ENCODE results near the gene RFPL2. TPM values are rescaled to one million over a fixed set of nuclear protein-coding genes. Genes with fewer than 3 reads are reported as not detected.
A peak's percentile ranks its signal among the peaks of the same experiment; 100 is the strongest.

RFPL2 gene
- polyA plus RNA-seq, 1 donor = 0.21 TPM

GRCh38 chr22:32206774-32207758, 2.2 kb upstream of the RFPL2 start:
- H3K4me3 ChIP-seq (ENCODE audit: low read length) = no peak overlapping the region
- WGBS (ENCODE audit: insufficient coverage, low lambda C conversion rate) = no CpG with 5 or more reads among the region's 22 CpGs

GRCh38 chr22:32205974-32206773, 1.3 kb upstream of the RFPL2 start:
- peaks cover 16% of the 10 kb centered on the region for H3K27me3 ChIP-seq (ENCODE audit: control insufficient read depth, insufficient read depth, low read length)
- peaks cover 6% of the 10 kb centered on the region for H3K4me1 ChIP-seq (ENCODE audit: control insufficient read depth, insufficient read depth, low read length)
- DNase-seq = no peak
- no peaks in the 10 kb centered on the region for H3K36me3 ChIP-seq (ENCODE audit: control insufficient read depth, insufficient read depth, low read length)
- no CpG with 5 or more reads among the region's 30 CpGs for WGBS (ENCODE audit: insufficient coverage, low lambda C conversion rate)
- H3K4me3 ChIP-seq (ENCODE audit: low read length) = no peak overlapping the region
- H3K9me3 ChIP-seq (ENCODE audit: control insufficient read depth, low read depth, low read length) = no peaks in the 10 kb centered on the region
- H3K27ac ChIP-seq (ENCODE audit: low read length) = no peak overlapping the region

More at GRCh38 chr22:32206774-32207758, 2.2 kb upstream of the RFPL2 start:
- DNase-seq = peak in 1 of 2 donors; percentile 35
- Histone ChIP-seq H3K9me3 (ENCODE audit: control insufficient read depth, low read depth, low read length) (no peaks in the 10 kb centered on the region), H3K36me3 (ENCODE audit: control insufficient read depth, insufficient read depth, low read length) (no peaks in the 10 kb centered on the region), H3K4me1 (ENCODE audit: control insufficient read depth, insufficient read depth, low read length) (peaks cover 6% of the 10 kb centered on the region), H3K27me3 (ENCODE audit: control insufficient read depth, insufficient read depth, low read length) (peaks cover 16% of the 10 kb centered on the region), H3K27ac (ENCODE audit: low read length) (no peak overlapping the region)

- peak in 1 of 2 donors; percentile 16 for DNase-seq
- Histone ChIP-seq H3K9me3 (ENCODE audit: control insufficient read depth, low read depth, low read length) (no peaks in the 10 kb centered on the region), H3K4me1 (ENCODE audit: control insufficient read depth, insufficient read depth, low read length) (peaks cover 6% of the 10 kb centered on the region), H3K27ac (ENCODE audit: low read length) (no peak overlapping the region), H3K27me3 (ENCODE audit: control insufficient read depth, insufficient read depth, low read length) (peaks cover 16% of the 10 kb centered on the region), H3K36me3 (ENCODE audit: control insufficient read depth, insufficient read depth, low read length) (no peaks in the 10 kb centered on the region), H3K4me3 (ENCODE audit: low read length) (peak overlapping the region; percentile 6)
- no CpG with 5 or more reads among the region's 42 CpGs for WGBS (ENCODE audit: insufficient coverage, low lambda C conversion rate)
Observed at GRCh38 chr22:32204040-32204855, 625 bp downstream of the RFPL2 start.

GRCh38 chr22:32203181-32204039, 1.5 kb downstream of the RFPL2 start:
- peak in 1 of 2 donors; percentile 17 for DNase-seq
- H3K27me3 ChIP-seq (ENCODE audit: control insufficient read depth, insufficient read depth, low read length) = peaks cover 16% of the 10 kb centered on the region

GRCh38 chr22:32202539-32203180, 2.2 kb downstream of the RFPL2 start:
- Histone ChIP-seq H3K4me3 (ENCODE audit: low read length) (peak overlapping the region; percentile 23), H3K4me1 (ENCODE audit: control insufficient read depth, insufficient read depth, low read length) (peaks cover 6% of the 10 kb centered on the region), H3K27me3 (ENCODE audit: control insufficient read depth, insufficient read depth, low read length) (peaks cover 16% of the 10 kb centered on the region), H3K36me3 (ENCODE audit: control insufficient read depth, insufficient read depth, low read length) (no peaks in the 10 kb centered on the region), H3K9me3 (ENCODE audit: control insufficient read depth, low read depth, low read length) (no peaks in the 10 kb centered on the region), H3K27ac (ENCODE audit: low read length) (no peak overlapping the region)
- no CpG with 5 or more reads among the region's 29 CpGs for WGBS (ENCODE audit: insufficient coverage, low lambda C conversion rate)
- peak; percentile 71 to 81 for DNase-seq

More at GRCh38 chr22:32203181-32204039, 1.5 kb downstream of the RFPL2 start:
- peaks cover 6% of the 10 kb centered on the region for H3K4me1 ChIP-seq (ENCODE audit: control insufficient read depth, insufficient read depth, low read length)
- no peaks in the 10 kb centered on the region for H3K36me3 ChIP-seq (ENCODE audit: control insufficient read depth, insufficient read depth, low read length)
- no CpG with 5 or more reads among the region's 53 CpGs for WGBS (ENCODE audit: insufficient coverage, low lambda C conversion rate)
- H3K4me3 ChIP-seq (ENCODE audit: low read length) = peak overlapping the region; percentile 23
- no peaks in the 10 kb centered on the region for H3K9me3 ChIP-seq (ENCODE audit: control insufficient read depth, low read depth, low read length)
- H3K27ac ChIP-seq (ENCODE audit: low read length) = no peak overlapping the region

GRCh38 chr22:32202161-32202538, 2.7 kb downstream of the RFPL2 start:
- Histone ChIP-seq H3K36me3 (ENCODE audit: control insufficient read depth, insufficient read depth, low read length) (no peaks in the 10 kb centered on the region), H3K9me3 (ENCODE audit: control insufficient read depth, low read depth, low read length) (no peaks in the 10 kb centered on the region), H3K4me1 (ENCODE audit: control insufficient read depth, insufficient read depth, low read length) (peaks cover 6% of the 10 kb centered on the region), H3K27ac (ENCODE audit: low read length) (no peak overlapping the region), H3K4me3 (ENCODE audit: low read length) (no peak overlapping the region), H3K27me3 (ENCODE audit: control insufficient read depth, insufficient read depth, low read length) (peaks cover 16% of the 10 kb centered on the region)
- DNase-seq = no peak
- no CpG with 5 or more reads among the region's 4 CpGs for WGBS (ENCODE audit: insufficient coverage, low lambda C conversion rate)

GRCh38 chr22:32200752-32201151, 4.1 kb downstream of the RFPL2 start:
- H3K36me3 ChIP-seq (ENCODE audit: control insufficient read depth, insufficient read depth, low read length) = no peaks in the 10 kb centered on the region
- peaks cover 16% of the 10 kb centered on the region for H3K27me3 ChIP-seq (ENCODE audit: control insufficient read depth, insufficient read depth, low read length)
- DNase-seq = no peak
- H3K27ac ChIP-seq (ENCODE audit: low read length) = no peak overlapping the region
- peaks cover 6% of the 10 kb centered on the region for H3K4me1 ChIP-seq (ENCODE audit: control insufficient read depth, insufficient read depth, low read length)
- H3K9me3 ChIP-seq (ENCODE audit: control insufficient read depth, low read depth, low read length) = no peaks in the 10 kb centered on the region
- H3K4me3 ChIP-seq (ENCODE audit: low read length) = no peak overlapping the region
- no CpG with 5 or more reads among the region's 10 CpGs for WGBS (ENCODE audit: insufficient coverage, low lambda C conversion rate)

- Histone ChIP-seq H3K27me3 (ENCODE audit: control insufficient read depth, insufficient read depth, low read length) (peaks cover 16% of the 10 kb centered on the region), H3K4me3 (ENCODE audit: low read length) (no peak overlapping the region), H3K36me3 (ENCODE audit: control insufficient read depth, insufficient read depth, low read length) (no peaks in the 10 kb centered on the region), H3K9me3 (ENCODE audit: control insufficient read depth, low read depth, low read length) (no peaks in the 10 kb centered on the region), H3K27ac (ENCODE audit: low read length) (no peak overlapping the region), H3K4me1 (ENCODE audit: control insufficient read depth, insufficient read depth, low read length) (peaks cover 6% of the 10 kb centered on the region)
- no CpG with 5 or more reads among the region's 7 CpGs for WGBS (ENCODE audit: insufficient coverage, low lambda C conversion rate)
- no peak for DNase-seq
Observed at GRCh38 chr22:32199961-32200360, 4.9 kb downstream of the RFPL2 start.

GRCh38 chr22:32199341-32199740, 5.5 kb downstream of the RFPL2 start:
- no peak overlapping the region for H3K4me3 ChIP-seq (ENCODE audit: low read length)
- peaks cover 6% of the 10 kb centered on the region for H3K4me1 ChIP-seq (ENCODE audit: control insufficient read depth, insufficient read depth, low read length)
- no peaks in the 10 kb centered on the region for H3K9me3 ChIP-seq (ENCODE audit: control insufficient read depth, low read depth, low read length)
- H3K27ac ChIP-seq (ENCODE audit: low read length) = no peak overlapping the region
- DNase-seq = no peak
- H3K27me3 ChIP-seq (ENCODE audit: control insufficient read depth, insufficient read depth, low read length) = peaks cover 16% of the 10 kb centered on the region
- no peaks in the 10 kb centered on the region for H3K36me3 ChIP-seq (ENCODE audit: control insufficient read depth, insufficient read depth, low read length)
- no CpG with 5 or more reads among the region's 6 CpGs for WGBS (ENCODE audit: insufficient coverage, low lambda C conversion rate)

All from large intestine (tissue), 3 donors.